H9 (cell line): ENCODE measurements around the gene HMG20B. TPM values are rescaled to one million over a fixed set of nuclear protein-coding genes. Genes with fewer than 3 reads are reported as not detected.

Source experiments
- DNase-seq: peaks from one replicate; pipeline ENCODE4 v3.0.0-alpha.2; 2017
- H2AFZ ChIP-seq: one replicate; pipeline ENCODE4 v1.6.1; 2013; ENCODE audit warnings: mild to moderate bottlenecking, low read length, control low read depth, moderate library complexity
- H2AK5ac ChIP-seq: 2 replicates; pipeline ENCODE4 v1.6.1; 2013; ENCODE audit warnings: low read length, control low read depth, mixed read lengths; ENCODE audit not compliant: insufficient read length
- H2BK120ac ChIP-seq: one replicate; pipeline ENCODE4 v1.6.1; 2013; ENCODE audit warnings: low read depth, mild to moderate bottlenecking, low read length, control low read depth, inconsistent platforms; ENCODE audit not compliant: poor library complexity, severe bottlenecking
- H2BK12ac ChIP-seq: 2 replicates; pipeline ENCODE4 v1.6.1; 2013; ENCODE audit warnings: low read length, control low read depth, mixed read lengths, low read depth; ENCODE audit not compliant: insufficient read length
- H2BK15ac ChIP-seq: 2 replicates; pipeline ENCODE4 v1.6.1; 2013; ENCODE audit warnings: low read depth, low read length, control low read depth
- H2BK20ac ChIP-seq: one replicate; pipeline ENCODE4 v1.6.1; 2013; ENCODE audit warnings: low read depth, mild to moderate bottlenecking, low read length, control low read depth, inconsistent platforms; ENCODE audit not compliant: poor library complexity, severe bottlenecking
- H2BK5ac ChIP-seq: 2 replicates; pipeline ENCODE4 v1.6.1; 2013; ENCODE audit warnings: low read length, control low read depth, mixed read lengths; ENCODE audit not compliant: insufficient read length
- H3K14ac ChIP-seq: 2 replicates; pipeline ENCODE4 v1.6.1; 2013; ENCODE audit warnings: low read length, control low read depth; ENCODE audit not compliant: insufficient read depth
- H3K18ac ChIP-seq: 2 replicates; pipeline ENCODE4 v1.6.1; 2013; ENCODE audit warnings: low read depth, mild to moderate bottlenecking, mixed read lengths, low read length, control low read depth; ENCODE audit not compliant: insufficient read length
- H3K23ac ChIP-seq: 2 replicates; pipeline ENCODE4 v1.6.1; 2013; ENCODE audit warnings: low read length, control low read depth, mixed read lengths, low read depth; ENCODE audit not compliant: insufficient read length
- H3K23me2 ChIP-seq: 2 replicates; pipeline ENCODE4 v1.6.1; 2013; ENCODE audit warnings: low read depth, mild to moderate bottlenecking, mixed read lengths, low read length, control low read depth; ENCODE audit not compliant: insufficient read length, poor library complexity, severe bottlenecking
- H3K27ac ChIP-seq: 2 replicates; pipeline ENCODE4 v1.5.1; 2013; ENCODE audit warnings: low read length, control low read depth, mixed read lengths, low read depth; ENCODE audit not compliant: insufficient read length
- H3K27me3 ChIP-seq: 2 replicates; pipeline ENCODE4 v1.6.1; 2013; ENCODE audit warnings: low read length, control low read depth, inconsistent platforms; ENCODE audit not compliant: insufficient read depth
- H3K4ac ChIP-seq: 2 replicates; pipeline ENCODE4 v1.6.1; 2013; ENCODE audit warnings: low read depth, mild to moderate bottlenecking, control low read depth, inconsistent platforms, low read length, moderate library complexity
- H3K4me1 ChIP-seq: 2 replicates; pipeline ENCODE4 v1.6.1; 2013; ENCODE audit warnings: low read length, control low read depth, inconsistent platforms; ENCODE audit not compliant: insufficient read depth
- H3K4me2 ChIP-seq: 2 replicates; pipeline ENCODE4 v1.6.1; 2013; ENCODE audit warnings: low read length, control low read depth, mixed read lengths; ENCODE audit not compliant: insufficient read length, insufficient read depth
- H3K56ac ChIP-seq: 2 replicates; pipeline ENCODE4 v1.6.1; 2013; ENCODE audit warnings: low read depth, mild to moderate bottlenecking, mixed read lengths, low read length, control low read depth; ENCODE audit not compliant: insufficient read length
- H3K79me1 ChIP-seq: 2 replicates; pipeline ENCODE4 v1.6.1; 2013; ENCODE audit warnings: low read depth, mild to moderate bottlenecking, moderate library complexity, low read length, control low read depth, inconsistent platforms; ENCODE audit not compliant: insufficient read depth, poor library complexity, severe bottlenecking
- H3K79me2 ChIP-seq: 2 replicates; pipeline ENCODE4 v1.6.1; 2013; ENCODE audit warnings: low read length, control low read depth, inconsistent platforms; ENCODE audit not compliant: insufficient read depth
- H3K9ac ChIP-seq: 2 replicates; pipeline ENCODE4 v1.6.1; 2013; ENCODE audit warnings: low read length, control low read depth, mixed read lengths; ENCODE audit not compliant: insufficient read length; ENCODE audit errors: extremely low read depth
- H3K9me3 ChIP-seq: one replicate; pipeline ENCODE4 v1.6.1; 2013; ENCODE audit warnings: low read depth, low read length, inconsistent platforms; ENCODE audit not compliant: control insufficient read depth
- H3T11ph ChIP-seq: one replicate; pipeline ENCODE4 v1.6.1; 2013; ENCODE audit warnings: mild to moderate bottlenecking, low read length, control low read depth, inconsistent platforms
- H4K20me1 ChIP-seq: one replicate; pipeline ENCODE4 v1.6.1; 2013; ENCODE audit not compliant: control insufficient read depth, insufficient read length, insufficient read depth
- H4K5ac ChIP-seq: 2 replicates; pipeline ENCODE4 v1.6.1; 2013; ENCODE audit warnings: low read depth, mild to moderate bottlenecking, mixed read lengths, low read length, control low read depth; ENCODE audit not compliant: insufficient read length
- H4K8ac ChIP-seq: replicated peaks from 2 replicates; pipeline ENCODE4 v1.6.1; 2013; ENCODE audit warnings: low read length, control low read depth, mixed read lengths, low read depth; ENCODE audit not compliant: insufficient read length
- H4K91ac ChIP-seq: 2 replicates; pipeline ENCODE4 v1.6.1; 2013; ENCODE audit warnings: low read depth, mild to moderate bottlenecking, moderate library complexity, mixed read lengths, low read length, control low read depth; ENCODE audit not compliant: insufficient read length
- H3K27ac Mint-ChIP-seq, 3 experiments: 2 replicates in 2 of 3; 3 replicates in 1 of 3; pipeline ENCODE4 v1.8.0; 2020 to 2021; ENCODE audit warnings: mixed read lengths in 3 of 3, mild to moderate bottlenecking in 1 of 3, moderate library complexity in 1 of 3
- H3K27me3 Mint-ChIP-seq: 2 replicates; pipeline ENCODE4 v1.8.0; 2021; ENCODE audit warnings: low read depth, mild to moderate bottlenecking, moderate library complexity, mixed read lengths
- H3K36me3 Mint-ChIP-seq, 3 experiments: 2 replicates in 2 of 3; 3 replicates in 1 of 3; pipeline ENCODE4 v1.8.0; 2020 to 2021; ENCODE audit warnings: low read depth in 3 of 3, mixed read lengths in 3 of 3; ENCODE audit not compliant: insufficient read depth in 1 of 3
- H3K4me1 Mint-ChIP-seq, 2 experiments: 2 replicates each; pipeline ENCODE4 v1.8.0; 2020; ENCODE audit warnings: mixed read lengths in 2 of 2
- H3K4me3 Mint-ChIP-seq, 2 experiments: 2 replicates in 1 of 2; 3 replicates in 1 of 2; pipeline ENCODE4 v1.8.0; 2020 to 2021; ENCODE audit warnings: mild to moderate bottlenecking in 2 of 2, mixed read lengths in 2 of 2, moderate library complexity in 1 of 2
- H3K9me3 Mint-ChIP-seq, 2 experiments: 2 replicates in 1 of 2; 3 replicates in 1 of 2; pipeline ENCODE4 v1.8.0; 2020; ENCODE audit warnings: mild to moderate bottlenecking in 2 of 2, mixed read lengths in 2 of 2, moderate library complexity in 1 of 2
- CTCF ChIP-seq: fragments of 200-600 bp; sonication (generic); conservative IDR thresholded peaks from 3 replicates; pipeline ENCODE4 v1.8.0; 2021; ENCODE audit warnings: antibody characterized with exemption, mild to moderate bottlenecking
- WGBS: extraction: QIAGEN DNeasy Blood & Tissue Kit; methylation state at CpG from one replicate; pipeline ENCODE4 v1.1.7; 2013; ENCODE audit warnings: missing lambda C conversion rate, low lambda C conversion rate, mixed read lengths; ENCODE audit not compliant: insufficient read length; ENCODE audit errors: extremely low coverage; 5-methylcytosine and 5-hydroxymethylcytosine counted together
- total RNA-seq: library from RNA; stranded (reverse); gene quantifications from 2 replicates; pipeline ENCODE4 v1.2.1, GENCODE V29; 2021

Gene HMG20B
- total RNA-seq, 1 experiment from 2014 or later: 58.1 TPM

GRCh38 chr19:3607303-3608078 is 34.7 kb downstream of the HMG20B start:
- H3K36me3 Mint-ChIP-seq: peaks cover 7 to 12% (median 7%) of the 10 kb centered on the region in 3 experiments; a peak in 6 of 7 replicates
- Histone ChIP-seq H2BK15ac (no peak overlapping the region), H3K79me1 (no peaks in the 10 kb centered on the region), H3K27me3 (peaks cover 5% of the 10 kb centered on the region; the same call in 1 of the 2 replicates), H3K4me1 (no peaks in the 10 kb centered on the region; the same call in 1 of the 2 replicates), H3T11ph (no peak overlapping the region), H2BK12ac (no peak overlapping the region), H3K23ac (no peak overlapping the region), H4K8ac (no peak overlapping the region), H3K79me2 (no peaks in the 10 kb centered on the region), H3K9me3 (no peaks in the 10 kb centered on the region), H3K9ac (no peak overlapping the region), H4K5ac (no peak overlapping the region), H4K20me1 (no peaks in the 10 kb centered on the region), H2BK20ac (no peak overlapping the region), H3K56ac (no peak overlapping the region), H2AK5ac (no peak overlapping the region), H2BK120ac (no peak overlapping the region), H4K91ac (no peak overlapping the region), H3K4ac (no peak overlapping the region), H3K23me2 (peaks cover 2% of the 10 kb centered on the region), H2BK5ac (no peak overlapping the region), H3K18ac (no peak overlapping the region), H3K27ac (no peak overlapping the region), H3K4me2 (peak overlapping the region; percentile 56), H3K14ac (no peak overlapping the region), H2AFZ (no peak overlapping the region)
- H3K9me3 Mint-ChIP-seq: peaks cover 0 to 4% of the 10 kb centered on the region in 2 experiments; a peak in 1 of 5 replicates
- H3K27ac Mint-ChIP-seq: peak overlapping the region in 1 of 3 experiments; percentile 84; a peak in 2 of 7 replicates
- DNase-seq: peak; percentile 86
- peak overlapping the region; percentile 58 to 79 for H3K4me3 Mint-ChIP-seq
- no CpG with 5 or more reads among the region's 22 CpGs for WGBS
- TF ChIP-seq CTCF: no peak
- peaks cover 12% of the 10 kb centered on the region in 2 experiments for H3K4me1 Mint-ChIP-seq
- H3K27me3 Mint-ChIP-seq: peaks cover 4% of the 10 kb centered on the region
